AG10803 (cell line): ENCODE data around the gene VILL.

Experiments
- DNase-seq: peaks from one replicate; pipeline ENCODE4 v3.0.0; 2010; ENCODE audit warnings: low read depth
- H3K4me3 ChIP-seq: 2 replicates; pipeline ENCODE4 v1.5.1; 2011; ENCODE audit warnings: mild to moderate bottlenecking, low read length, control low read depth
- CTCF ChIP-seq: conservative IDR thresholded peaks from 2 replicates; pipeline ENCODE4 v1.5.1; 2011; ENCODE audit warnings: mild to moderate bottlenecking, low read length, control low read depth, inconsistent platforms

The VILL gene

GRCh38 chr3:37991109-37991508 is 523 bp downstream of the VILL start:
- no peak for DNase-seq
- no peak for TF ChIP-seq CTCF
- no peak overlapping the region for H3K4me3 ChIP-seq

- DNase-seq: no peak
These were observed 1.2 kb downstream of the VILL start for GRCh38 chr3:37991823-37992222.

GRCh38 chr3:37992271-37993066 is 1.9 kb downstream of the VILL start:
- no peak for TF ChIP-seq CTCF
- no peak for DNase-seq
- H3K4me3 ChIP-seq: no peak overlapping the region

More at GRCh38 chr3:37991823-37992222, 1.2 kb downstream of the VILL start:
- TF ChIP-seq CTCF: no peak
- no peak overlapping the region for H3K4me3 ChIP-seq

GRCh38 chr3:37993067-37993455 is 2.5 kb downstream of the VILL start:
- no peak for TF ChIP-seq CTCF
- H3K4me3 ChIP-seq: no peak overlapping the region
- no peak for DNase-seq

- no peak for TF ChIP-seq CTCF
- peak overlapping the region; percentile 76 for H3K4me3 ChIP-seq
- DNase-seq: no peak
These were observed 2.9 kb downstream of the VILL start for GRCh38 chr3:37993460-37993819.

GRCh38 chr3:37993820-37994638 is 3.4 kb downstream of the VILL start:
- peak overlapping the region; percentile 76 for H3K4me3 ChIP-seq
- no peak; the same call in 1 of the 2 replicates for TF ChIP-seq CTCF
- DNase-seq: peak; percentile 75

GRCh38 chr3:37994639-37994972 is 4.0 kb downstream of the VILL start:
- no peak for DNase-seq
- peak overlapping the region; percentile 76 for H3K4me3 ChIP-seq

More at GRCh38 chr3:37994639-37994972, 4.0 kb downstream of the VILL start:
- TF ChIP-seq CTCF: no peak
